Raji (cell line): Measurements from ENCODE around the gene ARID1A.

Experiments used
- POLR2A ChIP-seq: IDR thresholded peaks from 2 replicates; pipeline ENCODE4 v1.6.1; 2011; ENCODE audit warnings: low read depth, low read length, control low read depth; ENCODE audit not compliant: insufficient read depth

The ARID1A gene

GRCh38 chr1:26740023-26740634 is 44.3 kb downstream of the ARID1A start:
- TF ChIP-seq POLR2A = no peak

GRCh38 chr1:26740952-26741351 is 45.1 kb downstream of the ARID1A start:
- TF ChIP-seq POLR2A = no peak

- no peak for TF ChIP-seq POLR2A
These were observed 47.7 kb downstream of the ARID1A start for GRCh38 chr1:26743426-26744059.

- peak; percentile 77 for TF ChIP-seq POLR2A
These were observed 48.5 kb downstream of the ARID1A start for GRCh38 chr1:26744075-26744959.

GRCh38 chr1:26745191-26745590 is 49.4 kb downstream of the ARID1A start:
- TF ChIP-seq POLR2A = no peak

GRCh38 chr1:26747048-26747447 is 51.2 kb downstream of the ARID1A start:
- TF ChIP-seq POLR2A = no peak

- no peak for TF ChIP-seq POLR2A
These were observed 52.5 kb downstream of the ARID1A start for GRCh38 chr1:26748351-26748750.

GRCh38 chr1:26749458-26749857 is 53.6 kb downstream of the ARID1A start:
- TF ChIP-seq POLR2A = no peak

- no peak for TF ChIP-seq POLR2A
These were observed 54.6 kb downstream of the ARID1A start for GRCh38 chr1:26750428-26750827.

- no peak for TF ChIP-seq POLR2A
These were observed 56.7 kb downstream of the ARID1A start for GRCh38 chr1:26752519-26752918.

GRCh38 chr1:26754086-26754874 is 58.5 kb downstream of the ARID1A start:
- no peak for TF ChIP-seq POLR2A

- TF ChIP-seq POLR2A = no peak
These were observed 62.5 kb downstream of the ARID1A start for GRCh38 chr1:26758358-26758757.

GRCh38 chr1:26759531-26759930 is 63.7 kb downstream of the ARID1A start:
- TF ChIP-seq POLR2A = no peak

GRCh38 chr1:26761217-26761616 is 65.4 kb downstream of the ARID1A start:
- TF ChIP-seq POLR2A = no peak

- no peak for TF ChIP-seq POLR2A
These were observed 71.9 kb downstream of the ARID1A start for GRCh38 chr1:26767714-26768113.
